ENCODE measurements around the gene DUSP28. TPM values are rescaled to one million over a fixed set of nuclear protein-coding genes. Genes with fewer than 3 reads are reported as not detected.

Gene DUSP28
- total and polyA plus RNA-seq, 2 of the 13 experiments (the other 11 are each of a cell fraction or from before 2014, with no cell fraction given): 5.2 to 8.6 TPM

DNA sequence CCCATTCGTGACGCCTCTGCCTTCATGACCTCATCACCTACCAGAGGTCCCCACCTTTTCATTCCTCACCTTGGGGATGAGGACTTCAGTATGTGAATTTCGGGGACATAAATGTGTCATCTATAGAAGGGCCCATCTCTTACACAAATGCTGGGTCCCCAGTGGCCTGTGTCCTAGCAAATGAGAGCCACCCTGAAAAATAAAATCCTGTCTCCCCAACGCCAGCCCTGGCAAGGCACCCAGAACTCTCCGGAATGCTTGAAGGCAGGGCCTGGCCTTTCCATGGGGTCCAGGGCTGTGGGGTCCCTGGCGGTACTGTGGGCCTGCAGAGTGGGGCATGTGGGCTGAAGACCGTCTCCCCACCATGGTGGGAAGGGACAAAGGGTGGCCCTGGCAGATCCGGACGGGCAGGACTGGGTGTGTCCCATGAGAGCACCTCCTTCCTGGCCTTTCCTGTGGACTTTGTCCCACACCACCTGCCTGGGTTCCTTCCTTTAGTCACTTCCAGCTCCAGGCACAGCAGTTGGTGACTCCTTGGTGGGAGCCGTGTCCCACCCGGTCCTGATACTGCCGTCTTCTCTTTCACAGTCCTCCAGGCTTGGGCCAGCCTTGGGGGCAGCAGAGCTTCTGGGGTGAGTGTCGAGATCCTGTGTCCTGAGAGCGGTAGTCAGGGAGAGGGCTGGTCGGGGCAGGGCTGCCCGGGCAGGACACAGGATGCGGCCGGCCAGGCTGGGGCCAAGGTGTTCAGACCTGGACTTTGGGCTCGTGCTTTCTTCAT, 45.0 kb downstream of the DUSP28 start (continued):
- no peak for TF ChIP-seq REXO4 (CRISPR knock-in tag; IDR thresholded peaks at IDR 0.05; ENCODE audit: borderline replicate concordance)
- TF ChIP-seq ATF7 (IDR thresholded peaks at IDR 0.05): no peak; the same call in 1 of the 2 replicates
- TF ChIP-seq ATF7 (CRISPR knock-in tag; IDR thresholded peaks at IDR 0.05): 0 out of 2 replicates have a peak, but pooled peaks have one; percentile 53
- TF ChIP-seq MXI1 (IDR thresholded peaks at IDR 0.05; ENCODE audit: borderline replicate concordance, low read depth, low read length): peak; percentile 57; the same call in 1 of the 3 replicates
- TF ChIP-seq, protein P1, sequence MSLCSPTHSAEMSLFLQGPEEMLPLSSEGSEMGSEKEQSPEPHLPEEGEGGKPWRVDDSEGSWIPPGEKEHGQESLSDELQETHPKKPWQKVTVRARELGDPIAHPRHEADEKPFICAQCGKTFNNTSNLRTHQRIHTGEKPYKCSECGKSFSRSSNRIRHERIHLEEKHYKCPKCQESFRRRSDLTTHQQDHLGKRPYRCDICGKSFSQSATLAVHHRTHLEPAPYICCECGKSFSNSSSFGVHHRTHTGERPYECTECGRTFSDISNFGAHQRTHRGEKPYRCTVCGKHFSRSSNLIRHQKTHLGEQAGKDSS (CRISPR knock-in tag; IDR thresholded peaks at IDR 0.05; ENCODE audit: borderline replicate concordance, low read depth): peak; percentile 88
- TF ChIP-seq, protein P2, sequence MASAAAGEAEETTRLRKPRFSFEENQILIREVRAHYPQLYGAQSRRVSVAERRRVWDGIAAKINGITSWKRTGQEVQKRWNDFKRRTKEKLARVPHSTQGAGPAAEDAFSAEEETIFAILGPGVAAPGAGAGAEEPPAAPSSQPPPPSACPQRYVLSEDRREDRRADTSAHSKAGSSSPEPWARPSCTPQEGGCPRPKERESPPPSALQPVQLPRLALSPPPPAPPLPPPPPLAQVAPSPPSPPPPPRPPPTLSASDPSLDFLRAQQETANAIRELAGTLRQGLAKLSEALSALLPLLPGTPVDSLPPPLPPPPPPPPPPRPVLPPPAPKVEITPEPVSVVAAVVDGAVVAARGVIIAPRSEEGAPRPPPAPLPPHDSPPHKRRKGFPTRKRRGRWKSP (CRISPR knock-in tag; IDR thresholded peaks at IDR 0.05): no peak; the same call in 1 of the 2 replicates
- peak; percentile 21 for TF ChIP-seq CBX1 (IDR thresholded peaks at IDR 0.05; ENCODE audit: low read depth)
- TF ChIP-seq, protein P3, sequence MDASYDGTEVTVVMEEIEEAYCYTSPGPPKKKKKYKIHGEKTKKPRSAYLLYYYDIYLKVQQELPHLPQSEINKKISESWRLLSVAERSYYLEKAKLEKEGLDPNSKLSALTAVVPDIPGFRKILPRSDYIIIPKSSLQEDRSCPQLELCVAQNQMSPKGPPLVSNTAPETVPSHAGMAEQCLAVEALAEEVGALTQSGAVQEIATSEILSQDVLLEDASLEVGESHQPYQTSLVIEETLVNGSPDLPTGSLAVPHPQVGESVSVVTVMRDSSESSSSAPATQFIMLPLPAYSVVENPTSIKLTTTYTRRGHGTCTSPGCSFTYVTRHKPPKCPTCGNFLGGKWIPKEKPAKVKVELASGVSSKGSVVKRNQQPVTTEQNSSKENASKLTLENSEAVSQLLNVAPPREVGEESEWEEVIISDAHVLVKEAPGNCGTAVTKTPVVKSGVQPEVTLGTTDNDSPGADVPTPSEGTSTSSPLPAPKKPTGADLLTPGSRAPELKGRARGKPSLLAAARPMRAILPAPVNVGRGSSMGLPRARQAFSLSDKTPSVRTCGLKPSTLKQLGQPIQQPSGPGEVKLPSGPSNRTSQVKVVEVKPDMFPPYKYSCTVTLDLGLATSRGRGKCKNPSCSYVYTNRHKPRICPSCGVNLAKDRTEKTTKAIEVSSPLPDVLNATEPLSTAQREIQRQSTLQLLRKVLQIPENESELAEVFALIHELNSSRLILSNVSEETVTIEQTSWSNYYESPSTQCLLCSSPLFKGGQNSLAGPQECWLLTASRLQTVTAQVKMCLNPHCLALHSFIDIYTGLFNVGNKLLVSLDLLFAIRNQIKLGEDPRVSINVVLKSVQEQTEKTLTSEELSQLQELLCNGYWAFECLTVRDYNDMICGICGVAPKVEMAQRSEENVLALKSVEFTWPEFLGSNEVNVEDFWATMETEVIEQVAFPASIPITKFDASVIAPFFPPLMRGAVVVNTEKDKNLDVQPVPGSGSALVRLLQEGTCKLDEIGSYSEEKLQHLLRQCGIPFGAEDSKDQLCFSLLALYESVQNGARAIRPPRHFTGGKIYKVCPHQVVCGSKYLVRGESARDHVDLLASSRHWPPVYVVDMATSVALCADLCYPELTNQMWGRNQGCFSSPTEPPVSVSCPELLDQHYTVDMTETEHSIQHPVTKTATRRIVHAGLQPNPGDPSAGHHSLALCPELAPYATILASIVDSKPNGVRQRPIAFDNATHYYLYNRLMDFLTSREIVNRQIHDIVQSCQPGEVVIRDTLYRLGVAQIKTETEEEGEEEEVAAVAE (CRISPR knock-in tag; IDR thresholded peaks at IDR 0.05; ENCODE audit: borderline replicate concordance): no peak
- TF ChIP-seq, protein P4, sequence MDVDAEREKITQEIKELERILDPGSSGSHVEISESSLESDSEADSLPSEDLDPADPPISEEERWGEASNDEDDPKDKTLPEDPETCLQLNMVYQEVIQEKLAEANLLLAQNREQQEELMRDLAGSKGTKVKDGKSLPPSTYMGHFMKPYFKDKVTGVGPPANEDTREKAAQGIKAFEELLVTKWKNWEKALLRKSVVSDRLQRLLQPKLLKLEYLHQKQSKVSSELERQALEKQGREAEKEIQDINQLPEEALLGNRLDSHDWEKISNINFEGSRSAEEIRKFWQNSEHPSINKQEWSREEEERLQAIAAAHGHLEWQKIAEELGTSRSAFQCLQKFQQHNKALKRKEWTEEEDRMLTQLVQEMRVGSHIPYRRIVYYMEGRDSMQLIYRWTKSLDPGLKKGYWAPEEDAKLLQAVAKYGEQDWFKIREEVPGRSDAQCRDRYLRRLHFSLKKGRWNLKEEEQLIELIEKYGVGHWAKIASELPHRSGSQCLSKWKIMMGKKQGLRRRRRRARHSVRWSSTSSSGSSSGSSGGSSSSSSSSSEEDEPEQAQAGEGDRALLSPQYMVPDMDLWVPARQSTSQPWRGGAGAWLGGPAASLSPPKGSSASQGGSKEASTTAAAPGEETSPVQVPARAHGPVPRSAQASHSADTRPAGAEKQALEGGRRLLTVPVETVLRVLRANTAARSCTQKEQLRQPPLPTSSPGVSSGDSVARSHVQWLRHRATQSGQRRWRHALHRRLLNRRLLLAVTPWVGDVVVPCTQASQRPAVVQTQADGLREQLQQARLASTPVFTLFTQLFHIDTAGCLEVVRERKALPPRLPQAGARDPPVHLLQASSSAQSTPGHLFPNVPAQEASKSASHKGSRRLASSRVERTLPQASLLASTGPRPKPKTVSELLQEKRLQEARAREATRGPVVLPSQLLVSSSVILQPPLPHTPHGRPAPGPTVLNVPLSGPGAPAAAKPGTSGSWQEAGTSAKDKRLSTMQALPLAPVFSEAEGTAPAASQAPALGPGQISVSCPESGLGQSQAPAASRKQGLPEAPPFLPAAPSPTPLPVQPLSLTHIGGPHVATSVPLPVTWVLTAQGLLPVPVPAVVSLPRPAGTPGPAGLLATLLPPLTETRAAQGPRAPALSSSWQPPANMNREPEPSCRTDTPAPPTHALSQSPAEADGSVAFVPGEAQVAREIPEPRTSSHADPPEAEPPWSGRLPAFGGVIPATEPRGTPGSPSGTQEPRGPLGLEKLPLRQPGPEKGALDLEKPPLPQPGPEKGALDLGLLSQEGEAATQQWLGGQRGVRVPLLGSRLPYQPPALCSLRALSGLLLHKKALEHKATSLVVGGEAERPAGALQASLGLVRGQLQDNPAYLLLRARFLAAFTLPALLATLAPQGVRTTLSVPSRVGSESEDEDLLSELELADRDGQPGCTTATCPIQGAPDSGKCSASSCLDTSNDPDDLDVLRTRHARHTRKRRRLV (CRISPR knock-in tag; IDR thresholded peaks at IDR 0.05): no peak
- TF ChIP-seq TBX2 (CRISPR knock-in tag; IDR thresholded peaks at IDR 0.05; ENCODE audit: borderline replicate concordance): 0 out of 2 replicates have a peak, but pooled peaks have one; percentile 21
- no peak for TF ChIP-seq ATRX (CRISPR knock-in tag; IDR thresholded peaks at IDR 0.05; ENCODE audit: borderline replicate concordance)
- TF ChIP-seq HNRNPL (IDR thresholded peaks at IDR 0.05; ENCODE audit: low read depth, low read length): 0 out of 2 replicates have a peak, but pooled peaks have one; percentile 63
- no peak for TF ChIP-seq RFX5 (IDR thresholded peaks at IDR 0.05; ENCODE audit: low read depth, low read length)
- TF ChIP-seq, protein P5, sequence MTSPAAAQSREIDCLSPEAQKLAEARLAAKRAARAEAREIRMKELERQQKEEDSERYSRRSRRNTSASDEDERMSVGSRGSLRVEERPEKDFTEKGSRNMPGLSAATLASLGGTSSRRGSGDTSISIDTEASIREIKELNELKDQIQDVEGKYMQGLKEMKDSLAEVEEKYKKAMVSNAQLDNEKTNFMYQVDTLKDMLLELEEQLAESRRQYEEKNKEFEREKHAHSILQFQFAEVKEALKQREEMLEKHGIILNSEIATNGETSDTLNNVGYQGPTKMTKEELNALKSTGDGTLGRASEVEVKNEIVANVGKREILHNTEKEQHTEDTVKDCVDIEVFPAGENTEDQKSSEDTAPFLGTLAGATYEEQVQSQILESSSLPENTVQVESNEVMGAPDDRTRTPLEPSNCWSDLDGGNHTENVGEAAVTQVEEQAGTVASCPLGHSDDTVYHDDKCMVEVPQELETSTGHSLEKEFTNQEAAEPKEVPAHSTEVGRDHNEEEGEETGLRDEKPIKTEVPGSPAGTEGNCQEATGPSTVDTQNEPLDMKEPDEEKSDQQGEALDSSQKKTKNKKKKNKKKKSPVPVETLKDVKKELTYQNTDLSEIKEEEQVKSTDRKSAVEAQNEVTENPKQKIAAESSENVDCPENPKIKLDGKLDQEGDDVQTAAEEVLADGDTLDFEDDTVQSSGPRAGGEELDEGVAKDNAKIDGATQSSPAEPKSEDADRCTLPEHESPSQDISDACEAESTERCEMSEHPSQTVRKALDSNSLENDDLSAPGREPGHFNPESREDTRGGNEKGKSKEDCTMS (CRISPR knock-in tag; conservative IDR thresholded peaks at IDR 0.05): no peak
